PC-3 (cell line): Measurements from ENCODE around the gene TPCN2. TPM values are rescaled to one million over a fixed set of nuclear protein-coding genes. Genes with fewer than 3 reads are reported as not detected.

Experiments
- ATAC-seq: fragments of 200-7000 bp; cut with Tn5 transposase; 2 replicates; pipeline ENCODE4 v1.9.1; 2020; ENCODE audit warnings: mild to moderate bottlenecking, moderate library complexity
- BruUV-seq: library from RNA; stranded (reverse); fragments of 400-500 nt; replicated peaks from 2 replicates; lab custom pipeline; 2021; lab: Mats Ljungman, UMichigan
- CTCF ChIA-PET: fragments of 300-600 bp; sonication (Branson Sonifier 250); formaldehyde crosslinking; loops from one replicate; lab custom pipeline; 2022; ENCODE audit warnings: antibody characterized with exemption; lab: Charles Lee
- POLR2A ChIA-PET: fragments of 300-600 bp; sonication (Branson Sonifier 250); formaldehyde crosslinking; loops from one replicate; lab custom pipeline; 2022; ENCODE audit warnings: antibody characterized with exemption; ENCODE audit not compliant: unreplicated experiment; lab: Charles Lee
- DNase-seq: peaks from one replicate; pipeline ENCODE4 v3.0.0-alpha.2; 2015
- H2AFZ ChIP-seq: fragments of 300-600 bp; sonication (generic); 2 replicates; pipeline ENCODE4 v1.6.0; 2016; ENCODE audit warnings: antibody characterized with exemption, low read length
- H3F3A ChIP-seq: fragments of 300-600 bp; sonication (generic); one replicate; pipeline ENCODE4 v1.6.0; 2017; ENCODE audit warnings: antibody characterized with exemption, low read length, control low read depth, mild to moderate bottlenecking; ENCODE audit not compliant: unreplicated experiment
- H3K27ac ChIP-seq: fragments of 300-600 bp; sonication (generic); 2 replicates; pipeline ENCODE4 v1.5.1; 2016; ENCODE audit warnings: mild to moderate bottlenecking, low read length
- H3K27me3 ChIP-seq: fragments of 300-600 bp; sonication (generic); 2 replicates; pipeline ENCODE4 v1.6.1; 2016; ENCODE audit warnings: low read length, mixed read lengths
- H3K36me3 ChIP-seq: fragments of 300-600 bp; sonication (generic); 2 replicates; pipeline ENCODE4 v1.6.1; 2016; ENCODE audit warnings: low read depth, mixed run types, low read length, mixed read lengths
- H3K4me1 ChIP-seq: fragments of 300-600 bp; sonication (generic); 2 replicates; pipeline ENCODE4 v1.5.1; 2016; ENCODE audit warnings: low read length; ENCODE audit not compliant: insufficient read depth
- H3K4me2 ChIP-seq: fragments of 300-600 bp; sonication (generic); 2 replicates; pipeline ENCODE4 v1.6.0; 2016; ENCODE audit warnings: low read length
- H3K4me3 ChIP-seq: fragments of 300-600 bp; sonication (generic); 2 replicates; pipeline ENCODE4 v1.5.1; 2016; ENCODE audit warnings: mild to moderate bottlenecking, low read length, mixed read lengths
- H3K79me2 ChIP-seq: fragments of 300-600 bp; sonication (generic); 2 replicates; pipeline ENCODE4 v1.6.1; 2017; ENCODE audit warnings: low read length, mixed read lengths
- H3K9ac ChIP-seq: fragments of 300-600 bp; sonication (generic); 2 replicates; pipeline ENCODE4 v1.6.0; 2016; ENCODE audit warnings: mild to moderate bottlenecking, low read length
- H3K9me2 ChIP-seq: fragments of 300-600 bp; sonication (generic); replicated peaks from 2 replicates; pipeline ENCODE4 v1.6.1; 2016; ENCODE audit warnings: mixed run types, low read length, mixed read lengths
- H3K9me3 ChIP-seq: fragments of 300-600 bp; sonication (generic); 2 replicates; pipeline ENCODE4 v1.6.1; 2016; ENCODE audit warnings: low read length, mixed read lengths
- H4K20me1 ChIP-seq: fragments of 300-600 bp; sonication (generic); 2 replicates; pipeline ENCODE4 v1.6.1; 2016; ENCODE audit warnings: low read length, mixed read lengths
- EZH2 ChIP-seq: fragments of 300-600 bp; sonication (generic); IDR thresholded peaks from one replicate; pipeline ENCODE4 v1.6.1; 2017; ENCODE audit warnings: antibody characterized with exemption, mild to moderate bottlenecking, low read length; ENCODE audit not compliant: unreplicated experiment
- EZH2phosphoT487 ChIP-seq: fragments of 300-600 bp; sonication (generic); IDR thresholded peaks from 2 replicates; pipeline ENCODE4 v1.6.1; 2018; ENCODE audit warnings: mild to moderate bottlenecking, antibody characterized with exemption, low read length, borderline replicate concordance
- intact Hi-C: fragments of 100-400 bp; cut with micrococcal nuclease; formaldehyde crosslinking; loops from 2 replicates; pipeline ENCODE4 v1.9.0; 2023
- total RNA-seq: library from RNA; depleted of rRNA; stranded (reverse); fragments of >200 nt; gene quantifications from 2 replicates; pipeline ENCODE4 v1.2.3, GENCODE V29; 2014
- TF ChIP-seq, protein P1 (sequence below): fragments of 300-600 bp; sonication (generic); conservative IDR thresholded peaks from 2 replicates; pipeline ENCODE4 v1.5.1; 2017; ENCODE audit warnings: antibody characterized with exemption, low read depth, mild to moderate bottlenecking, low read length

Gene TPCN2
- total RNA-seq, 1 experiment from 2014 or later = 13.0 TPM

DNA sequence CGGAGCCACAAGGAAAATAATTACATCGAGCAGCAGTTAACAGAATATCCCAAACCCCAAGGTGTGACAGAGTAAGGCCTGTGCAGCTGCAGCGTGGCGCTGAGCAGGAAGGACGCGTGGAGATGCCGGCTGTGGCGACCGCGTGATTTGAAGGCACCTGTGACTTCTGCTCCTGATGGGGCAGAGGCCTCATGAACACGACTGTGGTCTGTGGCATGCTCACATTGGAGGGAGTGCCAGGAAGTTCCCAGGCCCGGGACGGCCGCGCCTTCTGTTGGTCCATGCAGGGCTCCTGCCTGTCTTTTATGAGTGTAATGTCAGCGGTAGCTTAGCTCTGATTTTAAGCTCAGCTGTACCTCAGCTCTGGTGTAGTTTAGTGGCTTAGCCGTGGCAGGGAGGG lies 50.4 kb downstream of the TPCN2 start:
- H2AFZ ChIP-seq = no peak overlapping the region
- intact Hi-C loops = no loop called here
- no peaks in the 10 kb centered on the region for H3K79me2 ChIP-seq
- peak; percentile 57 for ATAC-seq
- no peaks in the 10 kb centered on the region for H3K27me3 ChIP-seq
- peaks cover 17% of the 10 kb centered on the region for H3K4me1 ChIP-seq
- H3K27ac ChIP-seq = no peak overlapping the region
- BruUV-seq = no TSS peak
- H3F3A ChIP-seq = no peaks in the 10 kb centered on the region
- no peak overlapping the region for H3K4me3 ChIP-seq
- H3K9me3 ChIP-seq = no peaks in the 10 kb centered on the region
- H4K20me1 ChIP-seq = no peaks in the 10 kb centered on the region
- CTCF ChIA-PET = no interaction called here
- POLR2A ChIA-PET = interaction anchor here (0.6 kb wide), 1 partner anchor 198 kb away, joined by 3 read pairs; no protein-coding TSS in a partner anchor
- no peaks in the 10 kb centered on the region for H3K9me2 ChIP-seq
- H3K9ac ChIP-seq = no peak overlapping the region
- no peak overlapping the region for H3K4me2 ChIP-seq
- peak; percentile 41 for DNase-seq
- no peaks in the 10 kb centered on the region for H3K36me3 ChIP-seq
- TF ChIP-seq, protein P1, sequence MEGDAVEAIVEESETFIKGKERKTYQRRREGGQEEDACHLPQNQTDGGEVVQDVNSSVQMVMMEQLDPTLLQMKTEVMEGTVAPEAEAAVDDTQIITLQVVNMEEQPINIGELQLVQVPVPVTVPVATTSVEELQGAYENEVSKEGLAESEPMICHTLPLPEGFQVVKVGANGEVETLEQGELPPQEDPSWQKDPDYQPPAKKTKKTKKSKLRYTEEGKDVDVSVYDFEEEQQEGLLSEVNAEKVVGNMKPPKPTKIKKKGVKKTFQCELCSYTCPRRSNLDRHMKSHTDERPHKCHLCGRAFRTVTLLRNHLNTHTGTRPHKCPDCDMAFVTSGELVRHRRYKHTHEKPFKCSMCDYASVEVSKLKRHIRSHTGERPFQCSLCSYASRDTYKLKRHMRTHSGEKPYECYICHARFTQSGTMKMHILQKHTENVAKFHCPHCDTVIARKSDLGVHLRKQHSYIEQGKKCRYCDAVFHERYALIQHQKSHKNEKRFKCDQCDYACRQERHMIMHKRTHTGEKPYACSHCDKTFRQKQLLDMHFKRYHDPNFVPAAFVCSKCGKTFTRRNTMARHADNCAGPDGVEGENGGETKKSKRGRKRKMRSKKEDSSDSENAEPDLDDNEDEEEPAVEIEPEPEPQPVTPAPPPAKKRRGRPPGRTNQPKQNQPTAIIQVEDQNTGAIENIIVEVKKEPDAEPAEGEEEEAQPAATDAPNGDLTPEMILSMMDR = no peak
- TF ChIP-seq EZH2phosphoT487 = no peak
- no peak for TF ChIP-seq EZH2

DNA sequence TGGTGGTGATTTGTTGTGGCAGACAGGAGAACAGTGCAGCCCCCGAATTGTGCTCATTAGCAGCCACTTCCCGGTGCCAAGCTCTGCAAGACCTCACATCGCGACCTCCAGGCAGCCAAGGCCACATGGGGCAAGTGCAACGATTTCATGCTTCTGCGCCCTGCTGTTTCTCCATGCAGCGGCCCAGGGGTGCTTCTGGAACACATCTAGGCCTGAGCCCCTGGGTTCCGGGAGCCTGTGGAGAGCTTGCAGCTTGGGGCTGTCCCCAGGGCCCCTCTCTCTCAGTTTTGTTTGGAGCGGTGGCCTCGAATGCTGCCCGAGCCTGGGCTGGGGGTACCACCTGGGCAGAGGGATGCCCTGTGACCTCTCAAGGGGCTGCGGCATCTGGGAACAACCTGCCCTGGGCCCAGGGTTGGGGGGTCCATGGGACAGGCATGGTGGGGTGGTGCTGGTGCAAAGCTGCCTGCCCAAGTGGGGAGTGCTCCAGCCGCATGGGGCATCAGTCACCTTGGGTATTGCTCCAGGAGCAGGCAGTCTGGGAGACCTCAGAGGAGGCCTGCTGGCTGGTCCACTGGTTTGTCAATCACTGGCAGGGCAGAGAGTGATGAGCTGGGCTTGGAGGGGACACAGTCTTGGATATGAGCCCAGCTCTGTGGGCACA lies 51.9 kb downstream of the TPCN2 start:
- BruUV-seq = no TSS peak
- Histone ChIP-seq H3K27me3 (no peaks in the 10 kb centered on the region), H3K9me3 (no peaks in the 10 kb centered on the region), H3K9me2 (no peaks in the 10 kb centered on the region), H3K79me2 (no peaks in the 10 kb centered on the region), H3K27ac (no peak overlapping the region), H3K36me3 (no peaks in the 10 kb centered on the region), H3K4me1 (peaks cover 17% of the 10 kb centered on the region), H3K4me3 (no peak overlapping the region), H3F3A (no peaks in the 10 kb centered on the region), H3K4me2 (no peak overlapping the region), H3K9ac (no peak overlapping the region), H4K20me1 (no peaks in the 10 kb centered on the region), H2AFZ (no peak overlapping the region)
- CTCF ChIA-PET = interaction anchor here (0.5 kb wide), 1 partner anchor 1119 kb away, joined by 3 read pairs; no protein-coding TSS in a partner anchor
- POLR2A ChIA-PET = no interaction called here
- ATAC-seq (no peak), DNase-seq (no peak)
- intact Hi-C loops = loop anchor here (1.0 to 5.0 kb wide), 2 partner anchors 197 to 543 kb away; no protein-coding TSS in a partner anchor
- TF ChIP-seq, protein P1 = no peak
- TF ChIP-seq EZH2phosphoT487 (no peak), EZH2 (no peak)
